GM19240 (cell line): ENCODE measurements around the gene OR2L3.
"Not testable (repeated sequence)": the region's sequence is repeated elsewhere in the genome, so short reads cannot be mapped to it uniquely, and the experiment has no call there.

Experiments
- DNase-seq: peaks from one replicate; pipeline ENCODE4 v3.0.0; 2011; ENCODE audit warnings: low spot score; ENCODE audit not compliant: insufficient read length

Gene OR2L3

GRCh38 chr1:248046536-248046935 lies at the start of gene OR2L3:
OR2L3 (plus strand) TSS chr1:248046836; CDS start chr1:248060682, 13,846 bp downstream.
- no peak for DNase-seq

- no peak for DNase-seq
Observed at GRCh38 chr1:247998811-247999210, 47.8 kb upstream of the OR2L3 start.

GRCh38 chr1:248000169-248000568 lies 46.5 kb upstream of the OR2L3 start:
- no peak for DNase-seq

GRCh38 chr1:248007778-248008177 lies 38.9 kb upstream of the OR2L3 start:
- no peak for DNase-seq

- no peak for DNase-seq
Observed at GRCh38 chr1:248009681-248010080, 37.0 kb upstream of the OR2L3 start.

- DNase-seq: no peak
Observed at GRCh38 chr1:248013229-248013710, 33.4 kb upstream of the OR2L3 start, which contains the start of gene OR2L5. OR2L5 (plus strand) TSS chr1:248013660; CDS start chr1:248021948, 8,288 bp downstream.

GRCh38 chr1:248015803-248016202 lies 30.8 kb upstream of the OR2L3 start:
- DNase-seq: no peak

GRCh38 chr1:248029770-248030169 lies 16.9 kb upstream of the OR2L3 start, which contains the start of gene OR2L2:
OR2L2 (plus strand) TSS chr1:248030070; CDS start chr1:248038268, 8,198 bp downstream.
- DNase-seq: no peak

- DNase-seq: no peak
Observed at GRCh38 chr1:248045209-248045608, 1.4 kb upstream of the OR2L3 start.

GRCh38 chr1:248047008-248047407 lies 372 bp downstream of the OR2L3 start:
- no peak for DNase-seq

- no peak for DNase-seq
Observed at GRCh38 chr1:248054671-248055070, 8.0 kb downstream of the OR2L3 start.

- DNase-seq: no peak
Observed at GRCh38 chr1:248055261-248055660, 8.6 kb downstream of the OR2L3 start.

GRCh38 chr1:248065071-248065470 lies 18.4 kb downstream of the OR2L3 start:
- DNase-seq: no peak

GRCh38 chr1:248065604-248066003 lies 19.0 kb downstream of the OR2L3 start:
- DNase-seq: no peak

GRCh38 chr1:248083864-248084263 lies 37.2 kb downstream of the OR2L3 start:
- DNase-seq: not testable (repeated sequence)

- no peak for DNase-seq
Observed at GRCh38 chr1:248094884-248095283, 48.2 kb downstream of the OR2L3 start, which contains the start of gene OR2L13. OR2L13 (plus strand) TSS chr1:248095184; CDS start chr1:248099376, 4,192 bp downstream.

- DNase-seq: no peak
Observed at GRCh38 chr1:248098529-248098928, 51.9 kb downstream of the OR2L3 start.

- no peak for DNase-seq
Observed at GRCh38 chr1:248102847-248103246, 56.2 kb downstream of the OR2L3 start.

GRCh38 chr1:248111157-248111556 lies 64.5 kb downstream of the OR2L3 start:
- DNase-seq: no peak
